ENCODE results near the gene THEMIS2.

DNA sequence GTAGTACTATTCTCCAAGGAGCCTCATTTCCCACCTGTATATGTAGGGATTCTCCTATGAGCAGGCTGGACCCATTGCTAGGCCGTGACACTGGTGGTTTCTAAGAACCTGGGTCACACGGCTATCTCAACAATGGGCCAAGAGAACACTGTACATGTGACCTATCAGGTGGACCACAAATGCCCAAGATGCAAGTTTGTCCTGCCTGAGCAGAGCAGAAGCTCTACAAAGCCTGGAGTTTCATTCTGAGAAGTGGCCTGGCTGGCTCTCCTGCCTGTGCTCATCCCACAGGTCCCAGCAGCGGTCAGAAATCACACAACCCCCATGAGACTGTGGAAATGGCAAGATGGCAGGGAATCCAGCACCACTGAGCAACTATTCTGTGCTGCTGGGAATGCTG is 17.2 kb downstream of the THEMIS2 start:
- no peak for TF ChIP-seq CTCF (IDR thresholded peaks at IDR 0.05; ENCODE audit: low read length)
- TF ChIP-seq EZH2 (optimal IDR thresholded peaks at IDR 0.05; ENCODE audit: low read depth, low read length): no peak
- no peak for TF ChIP-seq EZH2phosphoT487 (IDR thresholded peaks at IDR 0.05; ENCODE audit: low read length)
